Lung (tissue), 12 donors: ENCODE data around the gene MEGF9. TPM values are rescaled to one million over a fixed set of nuclear protein-coding genes. Genes with fewer than 3 reads are reported as not detected.

Experiments
- ATAC-seq: fragments of 200-7000 bp; cut with Tn5 transposase; one replicate; pipeline ENCODE4 v1.9.1; 2020; ENCODE audit warnings: moderate number of reproducible peaks; ENCODE audit not compliant: insufficient read depth, low FRiP score
- DNase-seq, 3 donors: peaks; one replicate each; pipeline ENCODE4 v3.0.0-alpha.2; 2013 to 2017
- H3K27ac ChIP-seq, 2 donors: one replicate each; pipeline ENCODE4 v1.5.1; 2013; ENCODE audit warnings: mild to moderate bottlenecking in 2 of 2, moderate library complexity in 2 of 2, control low read depth in 1 of 2, inconsistent platforms in 1 of 2, low read depth in 1 of 2, low read length in 1 of 2
- H3K27me3 ChIP-seq, 3 donors: one replicate each; pipeline ENCODE4 v1.5.1; 2013; ENCODE audit warnings: low read length in 2 of 3; ENCODE audit not compliant: control insufficient read depth in 3 of 3, insufficient read depth in 3 of 3
- H3K36me3 ChIP-seq, 4 donors: one replicate each; pipeline ENCODE4 v1.5.1; 2013; ENCODE audit warnings: low read length in 4 of 4, mild to moderate bottlenecking in 1 of 4, moderate library complexity in 1 of 4; ENCODE audit not compliant: control insufficient read depth in 4 of 4, insufficient read depth in 4 of 4
- H3K4me1 ChIP-seq, 5 donors: one replicate each; pipeline ENCODE4 v1.5.1; 2013; ENCODE audit warnings: low read length in 5 of 5, mild to moderate bottlenecking in 2 of 5, moderate library complexity in 1 of 5; ENCODE audit not compliant: control insufficient read depth in 5 of 5, insufficient read depth in 5 of 5
- H3K4me3 ChIP-seq: one replicate; pipeline ENCODE4 v1.5.1; 2013; ENCODE audit warnings: mild to moderate bottlenecking, control low read depth, moderate library complexity
- H3K9ac ChIP-seq, 2 donors: one replicate each; pipeline ENCODE4 v1.5.1; 2013; ENCODE audit warnings: low read length in 2 of 2, control low read depth in 1 of 2; ENCODE audit not compliant: insufficient read depth in 1 of 2
- H3K9me3 ChIP-seq, 4 donors: one replicate each; pipeline ENCODE4 v1.5.1; 2013; ENCODE audit warnings: low read length in 3 of 4, mild to moderate bottlenecking in 1 of 4, moderate library complexity in 1 of 4; ENCODE audit not compliant: control insufficient read depth in 4 of 4, insufficient read depth in 3 of 4
- WGBS, 2 donors: extraction: QIAGEN DNeasy Blood & Tissue Kit; methylation state at CpG; one replicate each; pipeline ENCODE4 v1.1.7; 2013; 5-methylcytosine and 5-hydroxymethylcytosine counted together
- polyA plus RNA-seq, 2 donors: library from polyadenylated mRNA; stranded (reverse); fragments of 200-250 nt; gene quantifications; one replicate each; pipeline ENCODE4 v1.2.1, GENCODE V29; 2013
- total RNA-seq, 2 donors: library from RNA; depleted of rRNA in 1 of 2; stranded (reverse); fragments of >200 nt in 1 of 2; gene quantifications; one replicate each; pipeline ENCODE4 v1.2.1, GENCODE V29; 2014 to 2021
- TF ChIP-seq, protein P1 (sequence below): IDR thresholded peaks from 2 replicates; pipeline ENCODE4 v1.5.1; 2012; ENCODE audit warnings: mild to moderate bottlenecking; ENCODE audit errors: control extremely low read depth, extremely low read depth
- donor health status: control.
- donor health status: control.
- donor health status: Bipolar disorder and iron deficiency.
- donor health status: healthy.
- donor health status: DM: yes; HTN: yes; CAD: no.

MEGF9 gene
- total and polyA plus RNA-seq, 4 donors: 19.2 to 48.3 (median 30.6) TPM

DNA sequence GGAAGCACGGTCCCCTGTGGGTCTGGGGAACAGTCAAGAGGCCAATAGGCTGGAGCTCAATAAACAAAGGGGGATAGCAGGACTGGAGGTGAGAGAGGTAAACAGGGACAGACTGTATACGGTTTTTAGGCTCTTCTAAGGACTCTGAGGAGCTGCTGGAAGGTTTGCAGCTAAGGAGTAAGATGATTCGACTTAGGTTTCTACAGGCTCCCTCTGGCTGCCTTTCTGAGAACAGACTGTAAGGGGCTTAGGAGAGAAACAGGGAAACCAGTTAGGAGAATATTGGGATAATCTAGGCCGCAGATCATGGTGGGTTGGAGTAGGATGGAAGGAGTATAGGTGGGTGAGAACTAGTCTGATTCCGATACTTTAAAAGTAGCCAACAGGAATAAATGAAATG lies 144.7 kb downstream of the MEGF9 start:
- Histone ChIP-seq H3K27me3 (no peaks in the 10 kb centered on the region), H3K4me3 (no peak overlapping the region), H3K27ac (no peak overlapping the region), H3K9ac (no peak overlapping the region), H3K9me3 (no peaks in the 10 kb centered on the region), H3K36me3 (peaks cover 20 to 55% (median 25%) of the 10 kb centered on the region in 4 donors), H3K4me1 (peaks cover 0 to 4% (median 0%) of the 10 kb centered on the region in 5 donors)
- DNase-seq (no peak), ATAC-seq (no peak)
- TF ChIP-seq, protein P1, sequence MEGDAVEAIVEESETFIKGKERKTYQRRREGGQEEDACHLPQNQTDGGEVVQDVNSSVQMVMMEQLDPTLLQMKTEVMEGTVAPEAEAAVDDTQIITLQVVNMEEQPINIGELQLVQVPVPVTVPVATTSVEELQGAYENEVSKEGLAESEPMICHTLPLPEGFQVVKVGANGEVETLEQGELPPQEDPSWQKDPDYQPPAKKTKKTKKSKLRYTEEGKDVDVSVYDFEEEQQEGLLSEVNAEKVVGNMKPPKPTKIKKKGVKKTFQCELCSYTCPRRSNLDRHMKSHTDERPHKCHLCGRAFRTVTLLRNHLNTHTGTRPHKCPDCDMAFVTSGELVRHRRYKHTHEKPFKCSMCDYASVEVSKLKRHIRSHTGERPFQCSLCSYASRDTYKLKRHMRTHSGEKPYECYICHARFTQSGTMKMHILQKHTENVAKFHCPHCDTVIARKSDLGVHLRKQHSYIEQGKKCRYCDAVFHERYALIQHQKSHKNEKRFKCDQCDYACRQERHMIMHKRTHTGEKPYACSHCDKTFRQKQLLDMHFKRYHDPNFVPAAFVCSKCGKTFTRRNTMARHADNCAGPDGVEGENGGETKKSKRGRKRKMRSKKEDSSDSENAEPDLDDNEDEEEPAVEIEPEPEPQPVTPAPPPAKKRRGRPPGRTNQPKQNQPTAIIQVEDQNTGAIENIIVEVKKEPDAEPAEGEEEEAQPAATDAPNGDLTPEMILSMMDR: no peak
- WGBS, 2 donors: 91 to 95% methylated on average over 5 of the region's 5 CpGs

DNA sequence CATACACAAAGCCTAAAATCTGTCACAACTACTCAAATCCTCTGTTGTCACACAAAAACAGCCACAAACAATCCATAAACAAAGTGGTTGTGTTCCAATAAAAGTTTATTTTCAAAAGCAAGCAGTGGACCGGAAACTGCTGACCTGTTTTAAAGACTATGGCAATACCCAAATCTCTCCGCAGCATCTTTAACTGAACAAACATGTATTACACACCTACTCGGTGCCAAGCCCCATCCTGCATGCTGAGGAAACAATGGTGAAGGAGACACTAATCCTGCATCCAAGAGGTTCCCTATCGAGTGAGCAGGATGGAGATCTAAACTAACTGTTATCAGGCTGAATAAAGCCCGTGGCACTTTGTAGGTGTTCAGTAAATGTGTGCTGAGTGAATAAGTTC lies 145.5 kb downstream of the MEGF9 start:
- 95% methylated on average over 5 of the region's 5 CpGs for WGBS, 2 donors
- TF ChIP-seq, protein P1: no peak
- Histone ChIP-seq H3K4me1 (peaks cover 0 to 4% (median 0%) of the 10 kb centered on the region in 5 donors), H3K9me3 (no peaks in the 10 kb centered on the region), H3K4me3 (no peak overlapping the region), H3K27ac (no peak overlapping the region), H3K9ac (no peak overlapping the region), H3K27me3 (no peaks in the 10 kb centered on the region), H3K36me3 (peaks cover 20 to 56% (median 26%) of the 10 kb centered on the region in 4 donors)
- ATAC-seq (no peak), DNase-seq (no peak)

DNA sequence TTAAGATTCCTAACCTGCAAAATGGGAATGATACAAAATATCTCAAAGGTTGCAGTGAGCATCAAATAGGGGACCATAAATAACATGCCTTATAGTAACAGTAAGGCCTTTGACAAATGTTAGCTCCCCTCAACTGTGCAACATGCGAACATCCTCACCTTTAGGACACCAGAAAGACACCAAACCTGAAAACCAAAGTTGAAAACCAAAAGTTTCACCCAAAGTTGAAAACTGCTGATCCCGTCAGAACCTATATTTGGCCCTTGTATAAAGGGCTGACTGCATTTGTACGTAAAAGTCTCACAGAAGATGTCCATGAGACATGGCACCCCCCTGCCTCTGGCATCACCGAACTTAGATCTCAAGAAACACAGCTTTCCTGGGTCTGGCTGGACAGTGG lies 146.4 kb downstream of the MEGF9 start:
- no peaks in the 10 kb centered on the region for H3K27me3 ChIP-seq
- no peak for ATAC-seq
- peaks cover 20 to 56% (median 30%) of the 10 kb centered on the region in 4 donors for H3K36me3 ChIP-seq
- DNase-seq: no peak
- H3K4me1 ChIP-seq: peaks cover 0 to 6% (median 0%) of the 10 kb centered on the region in 5 donors
- no peak overlapping the region for H3K27ac ChIP-seq
- H3K4me3 ChIP-seq: no peak overlapping the region
- WGBS, 2 donors: 94 to 99% methylated on average over 4 of the region's 4 CpGs
- H3K9me3 ChIP-seq: no peaks in the 10 kb centered on the region
- TF ChIP-seq, protein P1: no peak
- no peak overlapping the region for H3K9ac ChIP-seq

DNA sequence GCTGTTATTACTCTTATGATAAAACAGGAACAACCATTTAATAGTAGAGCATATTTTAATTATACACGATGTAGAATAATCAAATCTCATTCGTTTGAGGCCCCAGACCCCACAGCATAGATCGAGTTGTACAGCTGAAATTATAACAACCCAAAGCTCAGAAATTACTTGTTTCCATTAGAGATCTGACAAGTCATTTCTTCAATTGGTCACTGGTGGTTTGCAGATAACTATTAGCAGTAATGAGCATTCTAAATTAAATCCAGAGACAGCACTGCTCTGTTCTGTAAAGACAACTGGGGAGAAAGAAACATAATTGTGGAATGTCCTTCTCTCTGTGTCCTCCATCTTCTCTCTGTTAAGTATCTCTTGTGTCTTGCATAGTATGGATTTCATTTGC lies 147.2 kb downstream of the MEGF9 start:
- TF ChIP-seq, protein P1: no peak
- 91 to 96% methylated on average over 3 of the region's 3 CpGs for WGBS, 2 donors
- H3K27ac ChIP-seq: no peak overlapping the region

More for the DNA sequence above, 147.2 kb downstream of the MEGF9 start:
- DNase-seq (no peak), ATAC-seq (no peak)
- Histone ChIP-seq H3K27me3 (no peaks in the 10 kb centered on the region), H3K4me1 (peaks cover 0 to 6% (median 0%) of the 10 kb centered on the region in 5 donors), H3K36me3 (peaks cover 20 to 59% (median 31%) of the 10 kb centered on the region in 4 donors), H3K9ac (no peak overlapping the region), H3K4me3 (no peak overlapping the region), H3K9me3 (no peaks in the 10 kb centered on the region)
